Activated CD4-positive, CD25-positive, alpha-beta regulatory T cell treated with anti-CD3 and anti-CD28 coated beads, Interleukin-2, amount 50 U/mL, for 72 hours (primary cell): ENCODE measurements around the gene TK2.
"Not testable (repeated sequence)": the region's sequence is repeated elsewhere in the genome, so short reads cannot be mapped to it uniquely, and the experiment has no call there.

Source experiments
- DNase-seq: peaks from one replicate; pipeline ENCODE4 v3.0.0; 2021

The TK2 gene

GRCh38 chr16:66502020-66502913, 47.7 kb downstream of the TK2 start:
- no peak for DNase-seq

GRCh38 chr16:66501563-66501962, 48.4 kb downstream of the TK2 start:
- DNase-seq = not testable (repeated sequence)

GRCh38 chr16:66497921-66498320, 52.0 kb downstream of the TK2 start:
- not testable (repeated sequence) for DNase-seq

- not testable (repeated sequence) for DNase-seq
These were observed 53.7 kb downstream of the TK2 start for GRCh38 chr16:66496226-66496625.

- no peak for DNase-seq
These were observed 54.5 kb downstream of the TK2 start for GRCh38 chr16:66495440-66495839.

GRCh38 chr16:66494916-66495315, 55.0 kb downstream of the TK2 start:
- DNase-seq = no peak

GRCh38 chr16:66493490-66494401, 56.2 kb downstream of the TK2 start:
- DNase-seq = no peak

- DNase-seq = no peak
These were observed 58.2 kb downstream of the TK2 start for GRCh38 chr16:66491716-66492064.

- DNase-seq = no peak
These were observed 58.9 kb downstream of the TK2 start for GRCh38 chr16:66490774-66491715.

GRCh38 chr16:66489818-66490217, 60.1 kb downstream of the TK2 start:
- DNase-seq = no peak

GRCh38 chr16:66489385-66489784, 60.5 kb downstream of the TK2 start:
- DNase-seq = no peak

GRCh38 chr16:66488505-66488904, 61.4 kb downstream of the TK2 start:
- DNase-seq = no peak

GRCh38 chr16:66487580-66488275, 62.2 kb downstream of the TK2 start:
- no peak for DNase-seq

- DNase-seq = no peak
These were observed 62.9 kb downstream of the TK2 start for GRCh38 chr16:66486773-66487579.

GRCh38 chr16:66486199-66486772, 63.6 kb downstream of the TK2 start:
- no peak for DNase-seq

- no peak for DNase-seq
These were observed 64.5 kb downstream of the TK2 start for GRCh38 chr16:66485376-66485775.

- DNase-seq = no peak
These were observed 65.3 kb downstream of the TK2 start for GRCh38 chr16:66484453-66485213.

- DNase-seq = peak; percentile 81
These were observed 66.1 kb downstream of the TK2 start for GRCh38 chr16:66483689-66484452.

GRCh38 chr16:66481943-66482390, 68.0 kb downstream of the TK2 start:
- DNase-seq = no peak
